Fibroblast of pulmonary artery (primary cell): ENCODE results near the gene GPR158.
A peak's percentile ranks its signal among the peaks of the same experiment; 100 is the strongest.

ENCODE experiments used
- DNase-seq: peaks from one replicate; pipeline ENCODE4 v3.0.0-alpha.2; 2010; ENCODE audit warnings: low read depth
- H3K4me3 ChIP-seq: replicated peaks from 2 replicates; pipeline ENCODE4 v1.5.1; 2011; ENCODE audit warnings: low read depth, mild to moderate bottlenecking, control low read depth, low read length, moderate library complexity
- CTCF ChIP-seq: IDR thresholded peaks from 2 replicates; pipeline ENCODE4 v1.5.1; 2011; ENCODE audit warnings: mild to moderate bottlenecking, control low read depth, low read length, inconsistent platforms; ENCODE audit errors: missing control alignments

GPR158 gene

GRCh38 chr10:25388862-25389206, 214.0 kb downstream of the GPR158 start:
- no peak overlapping the region for H3K4me3 ChIP-seq
- DNase-seq: no peak
- TF ChIP-seq CTCF: no peak

DNA sequence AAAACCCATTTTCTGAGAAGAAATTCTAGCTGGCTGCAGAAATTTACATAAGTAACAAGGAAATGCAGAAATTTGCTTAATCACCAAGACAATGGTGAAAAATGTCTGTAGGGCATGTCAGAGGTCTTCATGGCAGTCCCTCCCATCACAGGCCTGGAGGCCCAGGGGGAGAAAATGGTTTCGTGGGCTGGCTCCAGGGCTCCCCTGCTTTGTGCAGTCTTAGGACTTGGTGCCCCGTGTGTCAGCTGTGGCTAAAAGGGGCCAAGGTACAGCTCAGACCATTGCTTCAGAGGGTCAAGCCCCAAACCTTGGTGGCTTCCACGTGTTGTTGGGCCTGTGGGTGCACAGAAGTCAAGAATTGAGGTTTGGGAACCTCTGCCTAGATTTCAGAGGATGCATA, 215.9 kb downstream of the GPR158 start:
- TF ChIP-seq CTCF: no peak
- no peak overlapping the region for H3K4me3 ChIP-seq
- DNase-seq: no peak

GRCh38 chr10:25392132-25392531, 217.3 kb downstream of the GPR158 start:
- no peak for DNase-seq
- TF ChIP-seq CTCF: no peak
- H3K4me3 ChIP-seq: no peak overlapping the region

DNA sequence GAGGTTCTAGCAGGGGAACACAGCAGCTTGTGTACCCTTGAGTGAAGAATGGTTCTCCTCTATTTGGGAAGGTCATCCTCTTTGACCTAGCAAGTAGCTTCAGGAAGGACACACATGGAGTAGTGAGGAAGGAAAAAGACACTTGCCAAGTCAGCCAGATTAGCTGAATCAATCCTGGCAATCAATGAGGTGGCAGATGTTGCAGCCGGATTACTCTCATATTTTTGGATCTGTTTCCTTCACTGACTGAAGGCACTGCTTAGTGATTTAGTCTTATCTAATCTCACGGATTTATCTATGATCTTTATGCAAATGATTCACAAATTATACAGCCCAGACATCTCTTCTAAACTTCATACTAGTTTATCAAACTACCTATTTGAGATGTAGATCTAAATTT, 218.8 kb downstream of the GPR158 start:
- TF ChIP-seq CTCF: no peak
- H3K4me3 ChIP-seq: no peak overlapping the region
- no peak for DNase-seq

- no peak for TF ChIP-seq CTCF
- DNase-seq: no peak
- no peak overlapping the region for H3K4me3 ChIP-seq
Observed at GRCh38 chr10:25398680-25399079, 223.9 kb downstream of the GPR158 start.

DNA sequence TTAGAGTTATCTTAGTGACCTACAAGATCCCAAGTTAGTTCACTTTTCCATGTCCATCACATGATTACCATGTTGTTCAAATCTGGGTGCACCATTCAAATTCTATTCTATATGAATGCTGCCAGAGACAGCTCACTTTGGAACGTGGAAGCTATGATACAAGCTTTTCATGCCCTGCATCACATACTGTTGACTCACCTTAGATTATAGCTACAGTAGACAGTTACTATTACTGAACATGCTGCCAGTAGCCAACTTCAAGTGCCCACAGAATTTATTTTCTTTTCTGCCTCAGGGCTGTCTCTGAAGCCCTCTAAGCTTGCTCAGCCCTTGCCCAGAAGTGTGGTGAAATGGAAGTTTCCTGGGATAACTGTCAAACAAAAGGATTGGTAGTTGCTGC, 231.1 kb downstream of the GPR158 start:
- no peak for TF ChIP-seq CTCF
- peak; percentile 53 for DNase-seq
- no peak overlapping the region for H3K4me3 ChIP-seq

DNA sequence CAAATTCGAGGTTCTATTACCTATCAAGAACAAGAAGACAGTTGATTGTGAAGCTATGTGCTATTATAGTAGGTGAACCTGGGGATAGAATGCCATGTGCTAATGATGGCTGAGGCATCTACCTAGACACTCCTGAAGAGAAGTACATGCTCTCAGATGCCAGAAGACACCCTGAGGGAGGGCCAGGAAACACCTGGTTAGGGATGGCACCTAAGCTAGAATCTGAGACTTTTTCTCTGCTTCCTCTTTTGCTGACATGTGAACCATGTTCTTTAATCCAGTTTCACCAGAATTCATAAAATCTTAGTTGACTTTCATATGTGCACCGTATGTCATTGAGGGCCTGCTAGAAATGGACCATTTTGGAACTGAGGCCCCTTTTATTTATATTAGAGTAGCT, 242.8 kb downstream of the GPR158 start:
- DNase-seq: no peak
- TF ChIP-seq CTCF: no peak
- H3K4me3 ChIP-seq: no peak overlapping the region
